GM21786 (cell line): Measurements from ENCODE around the gene GABRG3.
"Not testable (repeated sequence)": the region's sequence is repeated elsewhere in the genome, so short reads cannot be mapped to it uniquely, and the experiment has no call there.

Experiments
- ATAC-seq: cut with Tn5 transposase; IDR thresholded peaks from one replicate; pipeline ENCODE4 v1.9.1; 2021; ENCODE audit not compliant: unreplicated experiment

GABRG3 gene

DNA sequence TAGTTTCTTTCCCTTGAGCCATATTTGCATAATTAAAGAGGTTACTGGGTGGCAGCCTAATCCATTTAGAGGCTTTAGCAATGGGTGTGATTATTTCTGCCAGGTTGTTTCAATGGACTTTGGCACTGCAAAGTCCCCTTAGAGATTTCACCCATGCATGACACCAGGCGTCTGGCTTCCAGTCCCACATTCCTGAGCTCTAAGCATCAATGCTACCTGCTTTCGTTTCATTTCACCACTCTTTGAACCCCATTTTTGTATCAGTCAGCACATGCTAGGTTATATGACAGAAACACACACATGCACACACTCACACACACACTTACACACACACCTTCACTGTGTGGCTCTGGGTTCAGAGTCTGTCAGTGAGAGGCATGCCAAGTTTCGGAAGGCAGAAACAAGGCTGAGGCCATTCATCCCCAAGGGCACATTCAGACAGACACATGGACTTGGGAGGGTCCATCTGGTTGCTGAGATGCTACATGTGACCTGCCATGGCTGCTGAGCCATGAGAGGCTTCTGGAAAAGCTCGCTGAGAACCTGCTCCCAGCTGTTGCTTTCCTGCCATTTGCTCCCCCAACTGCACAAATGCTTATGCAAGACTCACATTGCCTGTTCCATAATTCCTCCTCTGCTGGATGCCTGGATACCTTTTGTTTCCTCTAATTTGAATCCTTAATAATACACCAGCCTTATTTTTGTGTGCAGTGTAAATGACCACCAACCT is 354.1 kb downstream of the GABRG3 start:
- ATAC-seq: no peak

- no peak for ATAC-seq
These were observed 356.6 kb downstream of the GABRG3 start for GRCh38 chr15:27327467-27328025.

DNA sequence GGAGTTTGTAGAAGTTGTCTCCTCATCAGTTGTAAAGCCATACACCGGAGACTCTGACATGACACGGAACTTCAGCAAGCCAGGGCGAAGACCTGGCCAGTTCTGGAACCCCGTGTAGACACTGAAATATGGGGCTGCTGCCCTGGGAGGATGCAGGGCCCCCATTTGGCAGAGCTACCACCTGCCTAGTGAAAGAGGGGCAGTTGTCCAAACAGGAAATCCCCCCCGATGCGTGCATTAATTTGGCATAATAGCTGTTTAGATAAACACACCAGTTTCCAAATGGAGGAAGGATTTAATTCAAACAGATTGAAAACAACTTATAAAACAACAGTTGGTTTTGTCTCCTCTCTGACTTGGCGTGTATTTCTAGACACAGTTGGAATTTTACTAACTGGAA is 357.2 kb downstream of the GABRG3 start:
- no peak for ATAC-seq

DNA sequence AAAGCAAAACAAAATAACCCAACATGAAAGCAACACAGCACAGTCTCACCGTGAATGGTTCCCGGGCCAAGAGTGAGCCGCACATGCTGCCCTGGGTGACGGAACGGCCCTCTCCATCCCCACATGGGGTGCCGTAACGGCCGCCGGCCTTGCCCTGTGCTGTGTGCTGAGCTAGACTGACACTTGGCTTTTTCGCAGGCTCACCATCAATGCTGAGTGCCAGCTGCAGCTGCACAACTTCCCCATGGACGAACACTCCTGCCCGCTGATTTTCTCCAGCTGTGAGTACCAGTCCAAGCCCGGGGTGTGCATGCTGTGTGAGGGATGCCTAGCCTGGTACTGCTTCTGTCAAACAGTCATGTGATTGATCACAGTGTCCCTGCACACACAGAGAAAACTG is 357.6 kb downstream of the GABRG3 start:
- no peak for ATAC-seq

DNA sequence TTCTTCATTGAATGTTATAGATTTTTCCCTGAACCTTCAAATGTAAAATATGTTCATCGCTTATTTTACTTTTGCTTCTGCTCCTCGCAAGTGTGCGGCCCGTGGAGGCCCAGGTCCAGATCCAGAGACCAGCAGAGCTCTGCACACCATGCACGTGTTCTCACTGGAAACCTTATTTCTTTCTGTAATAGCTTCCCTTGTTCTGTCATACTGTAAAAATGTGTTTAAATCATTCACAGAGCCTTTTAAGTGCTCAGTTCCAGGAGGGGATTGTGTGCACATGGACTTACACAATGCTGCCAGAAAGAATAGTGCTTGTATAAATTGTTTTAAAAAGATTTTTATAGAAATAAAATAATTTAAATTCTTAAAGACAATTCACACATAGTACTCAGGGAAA is 359.3 kb downstream of the GABRG3 start:
- no peak for ATAC-seq

- no peak for ATAC-seq
These were observed 365.7 kb downstream of the GABRG3 start for GRCh38 chr15:27336676-27337075.

DNA sequence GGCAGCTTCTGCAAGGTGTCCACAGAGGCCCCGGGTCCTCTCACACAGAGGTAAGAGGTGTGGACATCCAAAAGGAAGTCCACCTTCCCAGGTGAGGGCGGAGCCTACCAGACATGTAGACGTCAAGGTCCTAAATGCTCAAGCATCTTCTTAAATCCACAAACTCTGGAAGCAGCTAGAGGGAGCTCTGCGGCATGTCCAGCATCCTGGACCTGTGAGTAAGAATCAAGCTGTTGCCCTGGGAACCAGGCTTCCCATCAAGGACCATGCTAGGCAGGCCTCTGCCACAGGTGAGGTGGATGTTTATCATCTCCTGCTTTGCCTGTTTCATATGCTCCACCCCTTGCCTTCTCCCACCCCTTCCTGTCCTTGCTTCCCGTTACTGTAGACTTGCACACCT is 368.2 kb downstream of the GABRG3 start:
- ATAC-seq: no peak

DNA sequence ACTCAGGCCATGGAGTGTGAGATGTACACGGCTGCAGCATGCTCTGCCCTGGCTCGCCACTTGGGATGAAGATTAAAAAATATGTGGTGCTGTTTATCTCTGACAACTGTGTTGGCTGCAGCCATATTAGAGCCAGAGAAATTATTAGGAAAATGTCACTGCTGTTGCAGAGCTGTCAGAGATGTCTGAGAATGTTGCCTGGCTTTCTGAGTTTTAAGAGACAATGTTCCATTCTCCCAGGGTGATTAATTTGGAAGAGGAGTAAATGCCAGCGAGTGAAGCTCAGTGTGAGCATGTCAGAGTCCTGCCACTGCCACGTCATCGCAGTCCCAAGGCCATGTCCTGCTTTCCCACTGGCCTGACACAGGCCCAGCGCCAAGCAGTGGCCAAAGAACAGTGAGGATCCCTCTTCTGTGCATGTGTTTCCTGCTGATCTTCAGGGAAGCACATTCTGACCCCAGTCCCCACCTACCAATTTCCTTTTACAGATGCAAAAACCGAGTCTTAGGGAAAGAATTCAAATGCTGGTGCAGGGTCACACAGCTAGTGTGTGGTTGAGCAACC is 370.9 kb downstream of the GABRG3 start:
- no peak for ATAC-seq

GRCh38 chr15:27342991-27343390 is 372.0 kb downstream of the GABRG3 start:
- ATAC-seq: no peak

- no peak for ATAC-seq
These were observed 381.2 kb downstream of the GABRG3 start for GRCh38 chr15:27352136-27352535.

DNA sequence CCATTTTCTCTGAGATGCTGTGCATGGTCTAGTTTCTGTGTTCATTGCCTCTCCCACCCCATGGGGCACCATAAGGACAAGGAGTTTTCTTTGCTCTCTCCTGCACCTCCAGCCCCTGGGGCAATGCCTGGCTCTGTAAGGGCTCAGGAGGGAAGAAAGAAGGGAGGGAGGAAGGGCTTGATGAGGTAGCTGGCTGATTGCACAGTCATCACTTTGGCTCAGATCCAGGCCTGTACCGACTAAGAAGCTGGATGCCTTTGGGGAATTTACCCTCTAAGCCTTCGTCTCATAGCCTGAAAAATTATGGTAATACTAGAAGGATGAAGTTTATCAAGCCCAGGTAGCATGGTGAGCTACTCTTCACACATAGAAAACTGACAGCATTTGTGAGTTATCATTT is 382.9 kb downstream of the GABRG3 start:
- no peak for ATAC-seq

DNA sequence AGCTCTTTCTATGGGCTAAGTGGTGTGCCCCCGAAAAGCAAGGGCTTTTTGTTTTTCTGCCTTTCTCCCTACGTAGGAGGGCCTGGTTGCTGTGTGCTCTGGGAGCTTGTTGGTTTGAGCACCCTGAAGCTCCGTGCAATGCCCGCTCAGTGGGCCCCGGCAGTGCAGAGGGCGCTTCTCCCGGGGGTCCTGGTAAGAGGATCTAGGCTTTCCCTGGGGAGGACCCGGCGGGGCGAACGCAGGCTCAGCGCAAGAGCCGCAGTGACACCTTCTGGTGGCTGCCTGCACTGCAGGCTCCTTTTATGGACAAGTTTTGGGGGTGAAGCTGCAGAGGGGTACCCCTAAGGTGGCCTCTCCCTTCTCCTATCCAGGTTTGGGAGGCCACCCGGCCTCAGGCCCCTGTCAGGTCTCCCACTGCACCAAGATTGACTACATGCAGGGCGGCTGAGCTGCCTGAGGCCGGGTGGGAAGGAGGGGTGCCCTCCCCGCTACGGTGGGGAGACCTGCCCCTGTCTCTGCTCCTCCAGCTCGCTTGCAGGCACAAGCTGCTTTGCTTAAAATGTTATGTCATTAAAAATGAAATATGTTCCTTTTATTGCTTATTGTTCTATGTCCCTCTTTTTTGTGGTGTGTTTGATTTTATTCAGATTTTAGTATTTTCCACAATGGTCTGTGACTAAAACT is 387.9 kb downstream of the GABRG3 start:
- no peak for ATAC-seq

- no peak for ATAC-seq
These were observed 388.6 kb downstream of the GABRG3 start for GRCh38 chr15:27359586-27359985.

GRCh38 chr15:27360316-27360715 is 389.3 kb downstream of the GABRG3 start:
- no peak for ATAC-seq

GRCh38 chr15:27361438-27361837 is 390.5 kb downstream of the GABRG3 start:
- ATAC-seq: no peak

DNA sequence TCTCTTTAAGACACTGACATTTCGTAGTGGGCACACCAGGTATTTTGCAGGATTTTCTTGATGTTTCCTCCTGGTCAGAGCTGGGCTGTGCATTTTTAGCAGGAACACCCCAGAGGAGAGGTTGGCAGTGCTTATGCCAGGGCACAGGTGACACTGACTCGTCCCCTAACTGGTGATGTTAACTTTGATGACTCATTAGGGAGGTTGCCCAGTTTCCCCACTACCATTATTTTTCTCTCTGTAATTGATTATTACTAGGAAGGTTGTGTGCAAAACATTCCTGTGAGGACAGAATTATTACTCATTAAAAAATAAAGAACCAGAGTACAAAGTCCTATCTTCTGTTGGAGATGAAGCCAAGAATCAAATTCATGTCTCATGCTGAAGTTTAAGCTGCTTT is 394.5 kb downstream of the GABRG3 start:
- no peak for ATAC-seq

GRCh38 chr15:27377391-27377790 is 406.4 kb downstream of the GABRG3 start:
- not testable (repeated sequence) for ATAC-seq

DNA sequence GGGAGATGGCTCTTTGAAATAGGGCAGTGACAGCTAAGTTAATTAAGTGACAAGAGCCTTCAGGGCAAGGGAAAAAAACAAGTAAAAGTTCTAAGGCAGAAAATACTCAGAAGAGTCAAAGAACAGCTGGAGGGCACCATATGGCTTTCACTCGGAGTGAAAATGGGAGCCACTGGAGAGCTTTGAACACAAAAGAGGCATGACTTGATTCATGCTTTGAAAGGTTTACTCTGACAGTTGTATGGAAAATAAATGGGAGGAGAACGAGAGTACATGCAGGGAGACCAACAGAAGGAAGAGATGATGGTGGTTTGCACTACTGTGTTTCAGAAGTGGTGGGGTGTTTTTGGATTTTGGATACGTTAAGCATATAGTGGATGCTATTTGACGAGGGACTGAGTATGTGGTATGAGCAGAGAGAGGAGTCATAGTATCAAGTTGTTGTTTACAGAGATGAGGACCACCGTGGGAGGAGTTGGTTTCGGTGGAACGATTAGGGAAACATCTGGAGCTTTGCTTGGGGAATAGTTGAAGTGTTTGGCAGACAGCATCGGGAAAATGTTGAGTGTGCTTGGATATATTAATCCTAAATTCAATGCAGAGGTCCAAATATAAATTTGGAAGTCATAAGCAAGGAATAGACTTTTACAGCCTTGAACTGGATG is 411.5 kb downstream of the GABRG3 start:
- ATAC-seq: no peak

GRCh38 chr15:27383726-27384125 is 412.7 kb downstream of the GABRG3 start:
- ATAC-seq: no peak

DNA sequence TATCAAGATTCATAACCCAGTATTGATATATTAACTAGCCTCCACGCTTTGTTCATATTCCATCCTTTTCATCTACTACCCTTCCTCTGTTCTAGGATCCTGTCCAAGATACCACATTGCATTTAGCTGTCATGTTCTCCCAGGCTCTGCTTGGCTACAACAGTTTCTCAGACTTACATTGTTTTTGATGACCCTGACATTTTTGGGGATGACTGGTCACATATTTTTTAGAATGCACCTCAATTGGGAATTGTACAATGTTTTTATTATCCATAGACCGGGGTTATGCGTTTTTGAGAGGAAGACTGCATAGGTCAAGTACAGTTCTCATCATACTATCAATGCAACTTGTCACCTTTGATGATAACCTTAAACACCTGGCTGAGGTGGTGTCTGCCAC is 421.2 kb downstream of the GABRG3 start:
- ATAC-seq: no peak

GRCh38 chr15:27396521-27396920 is 425.5 kb downstream of the GABRG3 start:
- ATAC-seq: no peak

DNA sequence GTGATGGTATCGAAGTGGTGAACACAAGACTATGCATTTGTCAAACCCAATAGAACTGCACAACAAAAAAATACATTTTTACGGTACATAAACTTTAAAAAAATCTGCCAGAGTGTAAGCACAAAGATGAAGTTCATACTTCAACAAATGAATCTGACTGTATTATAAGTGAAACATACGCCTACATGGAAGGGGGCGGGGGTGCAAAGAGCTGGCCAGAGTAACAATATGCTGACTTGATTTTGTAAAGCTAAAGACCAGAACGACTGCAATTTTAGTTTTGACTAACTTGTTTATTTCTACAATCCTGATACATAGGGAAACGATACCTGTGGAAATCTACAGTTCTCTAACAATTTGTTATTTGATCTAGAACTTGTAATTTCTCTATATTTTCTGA is 426.0 kb downstream of the GABRG3 start:
- ATAC-seq: no peak
